Measurements from ENCODE around the gene PRC1.

DNA sequence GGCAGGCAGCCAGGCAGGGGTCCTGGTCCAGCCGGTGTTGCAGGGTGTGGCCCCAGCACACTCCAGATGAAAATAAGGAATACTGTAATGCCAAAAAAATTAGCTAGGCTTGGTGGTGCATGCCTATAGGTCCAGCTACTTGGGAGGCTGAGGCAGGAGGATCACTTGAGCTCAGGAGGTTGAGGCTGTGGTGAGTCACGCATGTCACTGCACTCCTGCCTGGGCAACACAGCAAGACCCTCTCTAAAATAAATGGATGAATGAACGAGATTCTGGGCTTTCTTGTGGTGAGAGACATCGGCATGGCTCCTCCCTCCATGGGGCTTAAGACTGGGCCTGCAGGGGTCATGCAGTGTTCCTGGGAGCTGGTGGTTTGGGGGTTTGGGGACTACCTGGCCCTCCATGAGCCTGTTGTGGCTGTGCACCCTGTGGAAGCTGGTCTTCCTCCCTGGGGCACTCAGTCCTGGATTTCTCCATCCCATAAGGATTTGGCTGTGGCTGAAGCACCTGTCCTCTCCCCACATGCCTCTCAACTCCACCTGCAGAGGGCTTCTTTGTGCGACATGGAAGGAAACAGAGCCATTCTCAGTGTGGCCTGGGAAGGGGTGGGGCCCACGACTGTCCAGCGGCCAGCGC is 47.3 kb downstream of the PRC1 start:
- TF ChIP-seq, protein P1, sequence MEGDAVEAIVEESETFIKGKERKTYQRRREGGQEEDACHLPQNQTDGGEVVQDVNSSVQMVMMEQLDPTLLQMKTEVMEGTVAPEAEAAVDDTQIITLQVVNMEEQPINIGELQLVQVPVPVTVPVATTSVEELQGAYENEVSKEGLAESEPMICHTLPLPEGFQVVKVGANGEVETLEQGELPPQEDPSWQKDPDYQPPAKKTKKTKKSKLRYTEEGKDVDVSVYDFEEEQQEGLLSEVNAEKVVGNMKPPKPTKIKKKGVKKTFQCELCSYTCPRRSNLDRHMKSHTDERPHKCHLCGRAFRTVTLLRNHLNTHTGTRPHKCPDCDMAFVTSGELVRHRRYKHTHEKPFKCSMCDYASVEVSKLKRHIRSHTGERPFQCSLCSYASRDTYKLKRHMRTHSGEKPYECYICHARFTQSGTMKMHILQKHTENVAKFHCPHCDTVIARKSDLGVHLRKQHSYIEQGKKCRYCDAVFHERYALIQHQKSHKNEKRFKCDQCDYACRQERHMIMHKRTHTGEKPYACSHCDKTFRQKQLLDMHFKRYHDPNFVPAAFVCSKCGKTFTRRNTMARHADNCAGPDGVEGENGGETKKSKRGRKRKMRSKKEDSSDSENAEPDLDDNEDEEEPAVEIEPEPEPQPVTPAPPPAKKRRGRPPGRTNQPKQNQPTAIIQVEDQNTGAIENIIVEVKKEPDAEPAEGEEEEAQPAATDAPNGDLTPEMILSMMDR (conservative IDR thresholded peaks at IDR 0.05) = no peak
- no peak for TF ChIP-seq ZFX (IDR thresholded peaks at IDR 0.05)

Data from C4-2B (cell line).